HepG2 (cell line): ENCODE data around the gene MFSD6. TPM values are rescaled to one million over a fixed set of nuclear protein-coding genes. Genes with fewer than 3 reads are reported as not detected.

Source experiments
- AGO1 ChIP-seq: fragments of 200-400 bp; formaldehyde crosslinking; IDR thresholded peaks from 2 replicates; pipeline ENCODE4 v1.6.1; 2017; ENCODE audit warnings: mild to moderate bottlenecking, low read depth, low read length, moderate library complexity; ENCODE audit not compliant: poor library complexity, severe bottlenecking
- ARNTL ChIP-seq: sonication (generic); formaldehyde crosslinking; IDR thresholded peaks from 2 replicates; pipeline ENCODE4 v1.4.0; 2020; ENCODE audit warnings: mild to moderate bottlenecking, missing genetic modification reagents
- ATAD3A ChIP-seq: sonication (generic); formaldehyde crosslinking; IDR thresholded peaks from 2 replicates; pipeline ENCODE4 v1.4.0; 2020; ENCODE audit warnings: missing genetic modification reagents
- FOXA1 ChIP-seq, 2 experiments: fragments of 450-650 bp in 1 of 2; sonication (generic) in 1 of 2; formaldehyde crosslinking in 1 of 2; IDR thresholded peaks; 2 replicates each; pipeline versions ENCODE4 v1.4.0 to v1.6.1; 2016 to 2020; ENCODE audit warnings: missing genetic modification reagents in 1 of 2
- HNF4G ChIP-seq, 2 experiments: sonication (generic) in 1 of 2; formaldehyde crosslinking in 1 of 2; IDR thresholded peaks; 2 replicates each; pipeline versions ENCODE4 v1.4.0 to v1.6.1; 2011 to 2020; ENCODE audit warnings: borderline replicate concordance in 2 of 2, low read depth in 2 of 2, mild to moderate bottlenecking in 2 of 2, low read length in 1 of 2, missing genetic modification reagents in 1 of 2, moderate library complexity in 1 of 2
- IRF2 ChIP-seq: IDR thresholded peaks from 2 replicates; pipeline ENCODE4 v1.6.1; 2018; ENCODE audit warnings: missing genetic modification reagents, missing compliant biosample characterization
- KLF13 ChIP-seq: sonication (generic); formaldehyde crosslinking; IDR thresholded peaks from 2 replicates; pipeline ENCODE4 v1.4.0; 2020; ENCODE audit warnings: mild to moderate bottlenecking, missing genetic modification reagents
- KLF16 ChIP-seq, 2 experiments: sonication (generic) in 1 of 2; formaldehyde crosslinking in 1 of 2; IDR thresholded peaks; 2 replicates each; pipeline versions ENCODE4 v1.6.1 to v1.8.0; 2016 to 2023; ENCODE audit warnings: missing genetic modification reagents in 2 of 2, missing compliant biosample characterization in 1 of 2
- LBX2 ChIP-seq: sonication (generic); formaldehyde crosslinking; IDR thresholded peaks from 2 replicates; pipeline ENCODE4 v1.5.0; 2020; ENCODE audit warnings: missing genetic modification reagents, mild to moderate bottlenecking, borderline replicate concordance
- SALL1 ChIP-seq: sonication (generic); formaldehyde crosslinking; IDR thresholded peaks from 2 replicates; pipeline ENCODE4 v1.8.0; 2022; ENCODE audit warnings: mild to moderate bottlenecking, missing genetic modification reagents
- SP140L ChIP-seq: sonication (generic); formaldehyde crosslinking; IDR thresholded peaks from 2 replicates; pipeline ENCODE4 v1.4.0; 2020; ENCODE audit warnings: missing genetic modification reagents, borderline replicate concordance
- SRY ChIP-seq: sonication (generic); formaldehyde crosslinking; IDR thresholded peaks from 2 replicates; pipeline ENCODE4 v1.8.0; 2022; ENCODE audit warnings: mild to moderate bottlenecking, missing genetic modification reagents
- TBL1XR1 ChIP-seq: fragments of 150-350 bp; IDR thresholded peaks from 2 replicates; pipeline ENCODE4 v1.6.1; 2014; ENCODE audit warnings: borderline replicate concordance, low read length; ENCODE audit not compliant: partially characterized antibody
- ZFP41 ChIP-seq: sonication (generic); formaldehyde crosslinking; IDR thresholded peaks from 2 replicates; pipeline ENCODE4 v1.4.0; 2020; ENCODE audit warnings: mild to moderate bottlenecking, missing genetic modification reagents, borderline replicate concordance
- ZNF350 ChIP-seq: sonication (generic); formaldehyde crosslinking; IDR thresholded peaks from 2 replicates; pipeline ENCODE4 v1.4.0; 2020; ENCODE audit warnings: mild to moderate bottlenecking, low read depth, missing genetic modification reagents, borderline replicate concordance
- ZNF367 ChIP-seq: sonication (generic); formaldehyde crosslinking; IDR thresholded peaks from 2 replicates; pipeline ENCODE4 v1.4.0; 2020; ENCODE audit warnings: missing genetic modification reagents, borderline replicate concordance
- ZNF709 ChIP-seq: sonication (generic); formaldehyde crosslinking; IDR thresholded peaks from 2 replicates; pipeline ENCODE4 v1.5.0; 2020; ENCODE audit warnings: mild to moderate bottlenecking, missing genetic modification reagents
- polyA plus RNA-seq, 8 experiments: library from polyadenylated mRNA; depleted of rRNA in 3 of 8; stranded (reverse) in 7 of 8; unstranded in 1 of 8; fragments of >200 nt; fragmentation: Illumina TruSeq in 4 of 8; extraction: Trizol in 4 of 8; gene quantifications; 2 replicates each; pipeline versions ENCODE4 v1.2.1 to v1.2.3, GENCODE V29; 2011 to 2016; ENCODE audit warnings: low read depth in 4 of 8, missing spikeins in 1 of 8, mixed read lengths in 1 of 8; ENCODE audit not compliant: insufficient read depth in 1 of 8
- total RNA-seq, 5 experiments: library from RNA; depleted of rRNA; stranded (reverse); fragments of >200 nt; fragmentation: Illumina TruSeq; extraction: Trizol; gene quantifications; 2 replicates each; pipeline ENCODE4 v1.2.3, GENCODE V29; 2016; ENCODE audit warnings: low read depth in 1 of 5
- TF ChIP-seq, protein P1 (sequence below): sonication (generic); formaldehyde crosslinking; IDR thresholded peaks from 2 replicates; pipeline ENCODE4 v1.4.0; 2020; ENCODE audit warnings: mild to moderate bottlenecking, missing genetic modification reagents
- TF ChIP-seq, protein P2 (sequence below): sonication (generic); formaldehyde crosslinking; IDR thresholded peaks from 2 replicates; pipeline ENCODE4 v1.4.0; 2020; ENCODE audit warnings: missing genetic modification reagents, borderline replicate concordance

Gene MFSD6
- total and polyA plus RNA-seq, 2 of the 13 experiments (the other 11 are each of a cell fraction or from before 2014, with no cell fraction given): 0.92 to 1.4 TPM

- no peak for TF ChIP-seq ATAD3A (CRISPR knock-in tag)
- no peak for TF ChIP-seq KLF16 (CRISPR knock-in tag; IDR thresholded peaks at IDR 0.05)
- TF ChIP-seq KLF13 (CRISPR knock-in tag): no peak
- no peak for TF ChIP-seq IRF2 (CRISPR knock-in tag)
- TF ChIP-seq SRY (CRISPR knock-in tag): no peak
- TF ChIP-seq HNF4G (IDR thresholded peaks at IDR 0.05; ENCODE audit: borderline replicate concordance, low read depth, low read length): no peak
- TF ChIP-seq HNF4G (CRISPR knock-in tag; IDR thresholded peaks at IDR 0.05; ENCODE audit: borderline replicate concordance, low read depth): no peak
- TF ChIP-seq ZNF709 (CRISPR knock-in tag): no peak
- peak; percentile 78 for TF ChIP-seq ZNF350
- TF ChIP-seq ZFP41 (CRISPR knock-in tag): peak; percentile 47; the same call in 1 of the 2 replicates
- no peak for TF ChIP-seq SALL1
- TF ChIP-seq SP140L (CRISPR knock-in tag): no peak
- TF ChIP-seq FOXA1 (IDR thresholded peaks at IDR 0.05): no peak
- peak; percentile 72 for TF ChIP-seq FOXA1 (CRISPR knock-in tag; IDR thresholded peaks at IDR 0.05)
- TF ChIP-seq TBL1XR1: no peak
- no peak for TF ChIP-seq AGO1
- peak; percentile 20; the same call in 1 of the 2 replicates for TF ChIP-seq ARNTL (CRISPR knock-in tag)
- no peak for TF ChIP-seq ZNF367 (CRISPR knock-in tag)
- TF ChIP-seq LBX2 (CRISPR knock-in tag): no peak
- TF ChIP-seq, protein P1, sequence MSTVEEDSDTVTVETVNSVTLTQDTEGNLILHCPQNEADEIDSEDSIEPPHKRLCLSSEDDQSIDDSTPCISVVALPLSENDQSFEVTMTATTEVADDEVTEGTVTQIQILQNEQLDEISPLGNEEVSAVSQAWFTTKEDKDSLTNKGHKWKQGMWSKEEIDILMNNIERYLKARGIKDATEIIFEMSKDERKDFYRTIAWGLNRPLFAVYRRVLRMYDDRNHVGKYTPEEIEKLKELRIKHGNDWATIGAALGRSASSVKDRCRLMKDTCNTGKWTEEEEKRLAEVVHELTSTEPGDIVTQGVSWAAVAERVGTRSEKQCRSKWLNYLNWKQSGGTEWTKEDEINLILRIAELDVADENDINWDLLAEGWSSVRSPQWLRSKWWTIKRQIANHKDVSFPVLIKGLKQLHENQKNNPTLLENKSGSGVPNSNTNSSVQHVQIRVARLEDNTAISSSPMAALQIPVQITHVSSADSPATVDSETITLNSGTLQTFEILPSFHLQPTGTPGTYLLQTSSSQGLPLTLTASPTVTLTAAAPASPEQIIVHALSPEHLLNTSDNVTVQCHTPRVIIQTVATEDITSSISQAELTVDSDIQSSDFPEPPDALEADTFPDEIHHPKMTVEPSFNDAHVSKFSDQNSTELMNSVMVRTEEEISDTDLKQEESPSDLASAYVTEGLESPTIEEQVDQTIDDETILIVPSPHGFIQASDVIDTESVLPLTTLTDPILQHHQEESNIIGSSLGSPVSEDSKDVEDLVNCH (CRISPR knock-in tag): no peak
- TF ChIP-seq, protein P2, sequence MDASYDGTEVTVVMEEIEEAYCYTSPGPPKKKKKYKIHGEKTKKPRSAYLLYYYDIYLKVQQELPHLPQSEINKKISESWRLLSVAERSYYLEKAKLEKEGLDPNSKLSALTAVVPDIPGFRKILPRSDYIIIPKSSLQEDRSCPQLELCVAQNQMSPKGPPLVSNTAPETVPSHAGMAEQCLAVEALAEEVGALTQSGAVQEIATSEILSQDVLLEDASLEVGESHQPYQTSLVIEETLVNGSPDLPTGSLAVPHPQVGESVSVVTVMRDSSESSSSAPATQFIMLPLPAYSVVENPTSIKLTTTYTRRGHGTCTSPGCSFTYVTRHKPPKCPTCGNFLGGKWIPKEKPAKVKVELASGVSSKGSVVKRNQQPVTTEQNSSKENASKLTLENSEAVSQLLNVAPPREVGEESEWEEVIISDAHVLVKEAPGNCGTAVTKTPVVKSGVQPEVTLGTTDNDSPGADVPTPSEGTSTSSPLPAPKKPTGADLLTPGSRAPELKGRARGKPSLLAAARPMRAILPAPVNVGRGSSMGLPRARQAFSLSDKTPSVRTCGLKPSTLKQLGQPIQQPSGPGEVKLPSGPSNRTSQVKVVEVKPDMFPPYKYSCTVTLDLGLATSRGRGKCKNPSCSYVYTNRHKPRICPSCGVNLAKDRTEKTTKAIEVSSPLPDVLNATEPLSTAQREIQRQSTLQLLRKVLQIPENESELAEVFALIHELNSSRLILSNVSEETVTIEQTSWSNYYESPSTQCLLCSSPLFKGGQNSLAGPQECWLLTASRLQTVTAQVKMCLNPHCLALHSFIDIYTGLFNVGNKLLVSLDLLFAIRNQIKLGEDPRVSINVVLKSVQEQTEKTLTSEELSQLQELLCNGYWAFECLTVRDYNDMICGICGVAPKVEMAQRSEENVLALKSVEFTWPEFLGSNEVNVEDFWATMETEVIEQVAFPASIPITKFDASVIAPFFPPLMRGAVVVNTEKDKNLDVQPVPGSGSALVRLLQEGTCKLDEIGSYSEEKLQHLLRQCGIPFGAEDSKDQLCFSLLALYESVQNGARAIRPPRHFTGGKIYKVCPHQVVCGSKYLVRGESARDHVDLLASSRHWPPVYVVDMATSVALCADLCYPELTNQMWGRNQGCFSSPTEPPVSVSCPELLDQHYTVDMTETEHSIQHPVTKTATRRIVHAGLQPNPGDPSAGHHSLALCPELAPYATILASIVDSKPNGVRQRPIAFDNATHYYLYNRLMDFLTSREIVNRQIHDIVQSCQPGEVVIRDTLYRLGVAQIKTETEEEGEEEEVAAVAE (CRISPR knock-in tag): no peak
Observed at GRCh38 chr2:190533968-190534309, 125.8 kb downstream of the MFSD6 start (continued).
